Left ventricle myocardium inferior (tissue), 1 donor: Measurements from ENCODE around the gene TEKT4. TPM values are rescaled to one million over a fixed set of nuclear protein-coding genes. Genes with fewer than 3 reads are reported as not detected.
"Not testable (repeated sequence)": the region's sequence is repeated elsewhere in the genome, so short reads cannot be mapped to it uniquely, and the experiment has no call there.

Experiments used
- DNase-seq: peaks from one replicate; pipeline ENCODE4 v3.0.0-alpha.2; 2020
- H3K27ac ChIP-seq: fragments of 200-600 bp; replicated peaks from 2 replicates; pipeline ENCODE4 v1.8.0; 2021
- H3K27me3 ChIP-seq: fragments of 200-600 bp; 2 replicates; pipeline ENCODE4 v1.8.0; 2021; ENCODE audit warnings: low read depth
- H3K36me3 ChIP-seq: fragments of 200-600 bp; 2 replicates; pipeline ENCODE4 v1.8.0; 2021
- H3K4me1 ChIP-seq: fragments of 200-600 bp; 2 replicates; pipeline ENCODE4 v1.8.0; 2021
- H3K4me3 ChIP-seq: fragments of 200-600 bp; 2 replicates; pipeline ENCODE4 v1.8.0; 2021; ENCODE audit warnings: mild to moderate bottlenecking, moderate library complexity
- H3K9me3 ChIP-seq: fragments of 200-600 bp; replicated peaks from 2 replicates; pipeline ENCODE4 v1.8.0; 2021
- CTCF ChIP-seq: fragments of 200-600 bp; IDR thresholded peaks from 2 replicates; pipeline ENCODE4 v1.8.0; 2021; ENCODE audit warnings: antibody characterized with exemption, mild to moderate bottlenecking, borderline replicate concordance
- intact Hi-C: fragments of 100-400 bp; cut with micrococcal nuclease; formaldehyde crosslinking; loops from one replicate; pipeline ENCODE4 v1.11.0; 2022
- total RNA-seq: library from RNA; stranded (reverse); fragmentation: NEBNext Ultra II Directional; extraction: Animal tissue kit (Norgen Biotek cat#: 25700); gene quantifications from one replicate; pipeline ENCODE4 v1.2.1, GENCODE V29; 2021
- donor health status: DM: no; HTN: yes; CAD: no; lungs with severe emphysema.

Gene TEKT4
- total RNA-seq, 1 donor from 2014 or later: not detected

- no peak overlapping the region for H3K4me3 ChIP-seq
- no peaks in the 10 kb centered on the region for H3K9me3 ChIP-seq
- peaks cover 63% of the 10 kb centered on the region for H3K27me3 ChIP-seq
- H3K4me1 ChIP-seq: no peaks in the 10 kb centered on the region
- no peak for TF ChIP-seq CTCF
- H3K27ac ChIP-seq: no peak overlapping the region
- H3K36me3 ChIP-seq: no peaks in the 10 kb centered on the region
- intact Hi-C loops: no loop called here
- DNase-seq: no peak
Observed at GRCh38 chr2:94890234-94890633, 19.0 kb downstream of the TEKT4 start.

- H3K4me1 ChIP-seq, intact Hi-C loops, H3K36me3 ChIP-seq, H3K9me3 ChIP-seq, H3K27ac ChIP-seq, DNase-seq, H3K4me3 ChIP-seq: not testable (repeated sequence)
- peaks cover 64% of the 10 kb centered on the region for H3K27me3 ChIP-seq
Observed at GRCh38 chr2:94895273-94895672, 24.0 kb downstream of the TEKT4 start.

GRCh38 chr2:94906976-94907375, 35.7 kb downstream of the TEKT4 start:
- intact Hi-C loops, DNase-seq: not testable (repeated sequence)

GRCh38 chr2:94923196-94923595, 52.0 kb downstream of the TEKT4 start:
- no peak for DNase-seq
- no peak for TF ChIP-seq CTCF
- H3K9me3 ChIP-seq: peaks cover 7% of the 10 kb centered on the region
- intact Hi-C loops: no loop called here
- no peak overlapping the region for H3K27ac ChIP-seq
- H3K4me3 ChIP-seq: no peak overlapping the region
- no peaks in the 10 kb centered on the region for H3K4me1 ChIP-seq
- peaks cover 61% of the 10 kb centered on the region for H3K27me3 ChIP-seq
- no peaks in the 10 kb centered on the region for H3K36me3 ChIP-seq

More at GRCh38 chr2:94906976-94907375, 35.7 kb downstream of the TEKT4 start:
- not testable (repeated sequence) for H3K4me1 ChIP-seq, H3K4me3 ChIP-seq, H3K36me3 ChIP-seq, H3K27ac ChIP-seq
- Histone ChIP-seq H3K27me3 (peaks cover 59% of the 10 kb centered on the region), H3K9me3 (peaks cover 12% of the 10 kb centered on the region)

GRCh38 chr2:94924999-94925398, 53.8 kb downstream of the TEKT4 start:
- H3K4me3 ChIP-seq, H3K4me1 ChIP-seq, intact Hi-C loops: not testable (repeated sequence)

More at GRCh38 chr2:94924999-94925398, 53.8 kb downstream of the TEKT4 start:
- not testable (repeated sequence) for H3K27ac ChIP-seq, H3K9me3 ChIP-seq, DNase-seq, H3K36me3 ChIP-seq
- H3K27me3 ChIP-seq: peaks cover 63% of the 10 kb centered on the region

Other genes with a start within 250 kb of the TEKT4 start
- gene MAL, start 154.3 kb downstream of the TEKT4 start, total RNA-seq: 4.4 TPM